NCI-H510A (cell line): ENCODE data around the gene PDGFRA.
A peak's percentile ranks its signal among the peaks of the same experiment; 100 is the strongest.
"Not testable (repeated sequence)": the region's sequence is repeated elsewhere in the genome, so short reads cannot be mapped to it uniquely, and the experiment has no call there.

Experiments
- DNase-seq: peaks from one replicate; lab custom pipeline; 2025; lab: John Stamatoyannopoulos, UW

Gene PDGFRA

GRCh38 chr4:54227256-54228055, 1.6 kb upstream of the PDGFRA start:
- no peak for DNase-seq

GRCh38 chr4:54228056-54228527, 1.0 kb upstream of the PDGFRA start:
- DNase-seq, result no peak

DNA sequence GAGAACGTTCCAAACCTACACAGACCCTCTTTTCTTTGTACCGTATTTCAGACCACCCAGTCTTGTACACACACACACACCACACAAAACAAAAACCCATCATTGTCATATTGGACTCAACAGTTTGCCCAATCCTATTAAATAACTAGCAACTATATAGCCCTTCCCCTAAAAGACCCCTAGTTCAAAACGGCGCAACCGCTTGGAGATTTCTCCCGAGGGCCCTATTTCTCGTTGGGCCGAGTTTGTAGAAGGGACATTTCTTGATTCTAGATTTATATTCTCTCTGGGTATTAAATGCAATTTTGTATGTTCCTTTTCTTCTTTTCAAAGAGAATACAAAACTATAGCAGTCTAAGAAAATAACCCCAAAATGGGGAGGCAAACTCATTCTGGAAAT, 547 bp upstream of the PDGFRA start:
- no peak for DNase-seq

DNA sequence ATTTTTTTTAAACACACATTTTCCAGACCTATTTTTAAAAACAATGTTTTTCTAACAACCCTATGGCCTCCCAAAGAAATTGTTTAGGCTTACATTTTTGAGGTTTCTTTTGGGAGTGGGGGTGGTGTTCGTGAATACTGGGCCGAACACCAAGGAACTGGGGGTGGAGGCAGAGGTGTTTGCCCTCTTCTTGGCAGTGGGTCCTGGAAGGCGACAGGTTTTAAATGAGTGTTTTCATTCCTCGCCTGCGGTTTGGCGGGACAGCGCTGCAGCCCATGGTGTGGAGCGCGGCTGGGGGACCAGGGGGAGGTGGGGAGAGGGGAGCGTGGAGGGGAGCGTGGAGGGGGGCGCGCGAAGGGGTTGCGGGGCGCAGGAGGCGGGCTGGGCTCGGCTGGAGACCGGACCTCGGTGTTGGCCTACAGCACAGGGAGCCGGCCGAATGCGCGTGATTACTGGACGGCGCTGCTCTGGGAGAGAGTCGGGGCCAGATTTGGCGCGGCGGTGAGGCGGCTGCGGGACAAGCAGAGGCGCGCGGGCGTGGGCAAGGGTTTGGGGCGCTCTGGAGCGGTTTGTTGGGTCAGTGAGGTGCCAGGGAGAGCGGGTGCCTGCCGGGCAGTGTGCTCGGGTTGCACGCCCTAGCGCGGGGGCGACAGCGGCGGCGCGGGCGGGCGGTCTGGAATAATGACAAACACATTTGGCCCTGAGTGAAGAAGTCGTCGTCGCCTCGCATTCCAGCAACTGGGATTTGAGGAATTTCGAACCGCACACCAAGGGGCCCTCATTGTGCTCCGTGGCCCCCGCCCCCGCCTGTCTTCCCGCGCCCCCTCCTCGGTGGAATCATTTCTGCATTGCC, 764 bp downstream of the PDGFRA start:
- no peak for DNase-seq

DNA sequence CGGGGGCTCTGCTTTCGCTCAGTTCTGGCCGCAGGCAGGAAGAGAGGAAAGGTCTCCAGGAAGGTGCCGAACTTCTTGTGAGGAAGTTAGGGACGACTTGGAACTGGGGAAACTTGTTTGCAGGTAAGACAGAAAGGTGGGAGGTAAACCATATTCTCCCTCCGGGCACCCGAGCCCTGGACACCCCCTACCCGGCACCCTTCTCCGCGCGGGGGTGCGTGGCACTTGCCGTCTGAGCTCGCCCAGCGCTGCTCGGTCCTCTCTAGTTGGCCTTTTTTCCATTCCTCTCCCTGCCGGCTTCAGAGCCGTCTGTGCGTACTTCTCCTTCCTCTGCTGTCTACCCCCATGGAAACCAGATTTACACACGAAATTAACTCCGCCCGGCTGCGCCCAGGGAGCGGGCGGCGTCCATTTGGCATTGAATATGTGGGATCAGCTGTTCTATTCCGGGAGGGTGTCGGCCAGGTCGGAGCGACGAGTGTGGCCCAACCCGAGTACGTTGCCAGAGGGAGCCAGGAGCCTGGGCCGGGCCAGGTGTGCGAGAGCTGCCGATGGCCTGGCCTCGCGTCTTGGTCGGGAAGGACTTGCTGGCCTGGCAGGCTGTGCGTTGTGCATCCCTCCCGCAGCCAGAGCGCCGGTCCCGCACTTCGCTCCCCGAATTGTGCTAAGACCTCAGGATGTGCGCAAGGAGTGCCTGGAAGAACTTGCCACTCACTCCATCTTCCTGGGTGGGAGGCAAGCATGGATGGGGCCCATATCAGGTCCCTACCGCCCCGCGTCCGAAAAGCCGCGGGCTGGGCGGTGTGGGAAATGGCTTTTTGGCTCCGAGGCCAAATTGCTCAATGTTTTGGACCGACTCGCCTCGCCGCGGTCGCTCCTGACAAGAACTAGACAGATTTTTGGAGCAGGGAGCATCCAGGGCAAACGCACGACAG, 1.7 kb downstream of the PDGFRA start:
- peak; percentile 42 for DNase-seq

- no peak for DNase-seq
Measured at GRCh38 chr4:54231419-54231767, 2.3 kb downstream of the PDGFRA start.

GRCh38 chr4:54231768-54232688, 2.9 kb downstream of the PDGFRA start:
- no peak for DNase-seq

- peak; percentile 67 for DNase-seq
Measured at GRCh38 chr4:54233277-54233696, 4.2 kb downstream of the PDGFRA start.

DNA sequence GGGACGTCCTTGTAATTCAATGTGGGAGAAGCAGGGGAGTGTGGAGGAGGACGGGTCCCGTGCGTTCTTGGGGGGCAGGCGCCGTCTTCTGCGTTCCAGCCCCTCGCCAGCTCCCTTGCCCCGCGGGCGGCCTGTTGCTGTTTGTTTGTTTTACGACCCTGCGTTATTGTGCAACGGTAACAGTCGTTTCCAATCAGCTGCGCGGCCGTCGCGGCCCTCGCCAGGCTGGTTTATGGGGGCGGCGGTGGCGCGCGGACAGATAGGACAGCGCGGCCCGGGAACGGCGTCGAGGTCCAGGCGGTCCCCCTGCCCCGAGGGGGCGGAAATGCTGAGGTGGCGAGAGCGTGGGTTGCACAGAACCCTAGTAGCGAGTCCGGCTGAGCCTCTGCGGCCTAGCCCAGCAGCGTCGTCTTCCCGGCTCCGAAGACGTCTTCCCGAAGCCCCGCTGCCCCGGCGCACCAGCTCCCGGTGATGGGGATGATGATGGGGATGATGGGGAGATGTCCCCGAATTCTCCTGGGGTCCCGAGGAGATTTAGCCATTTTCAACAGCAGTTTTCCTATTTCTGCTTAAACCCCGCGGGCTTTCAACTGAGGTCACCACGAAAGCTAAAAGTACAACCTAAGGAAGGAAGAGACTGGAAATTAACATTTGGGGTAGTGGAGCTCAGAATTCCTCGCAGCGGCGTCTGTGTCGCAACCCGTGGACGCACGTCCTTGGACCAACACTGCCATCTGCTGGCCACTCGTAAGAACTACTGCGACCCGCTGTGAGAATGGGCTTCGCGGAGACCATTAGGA, 4.8 kb downstream of the PDGFRA start:
- peak; percentile 45 for DNase-seq

DNA sequence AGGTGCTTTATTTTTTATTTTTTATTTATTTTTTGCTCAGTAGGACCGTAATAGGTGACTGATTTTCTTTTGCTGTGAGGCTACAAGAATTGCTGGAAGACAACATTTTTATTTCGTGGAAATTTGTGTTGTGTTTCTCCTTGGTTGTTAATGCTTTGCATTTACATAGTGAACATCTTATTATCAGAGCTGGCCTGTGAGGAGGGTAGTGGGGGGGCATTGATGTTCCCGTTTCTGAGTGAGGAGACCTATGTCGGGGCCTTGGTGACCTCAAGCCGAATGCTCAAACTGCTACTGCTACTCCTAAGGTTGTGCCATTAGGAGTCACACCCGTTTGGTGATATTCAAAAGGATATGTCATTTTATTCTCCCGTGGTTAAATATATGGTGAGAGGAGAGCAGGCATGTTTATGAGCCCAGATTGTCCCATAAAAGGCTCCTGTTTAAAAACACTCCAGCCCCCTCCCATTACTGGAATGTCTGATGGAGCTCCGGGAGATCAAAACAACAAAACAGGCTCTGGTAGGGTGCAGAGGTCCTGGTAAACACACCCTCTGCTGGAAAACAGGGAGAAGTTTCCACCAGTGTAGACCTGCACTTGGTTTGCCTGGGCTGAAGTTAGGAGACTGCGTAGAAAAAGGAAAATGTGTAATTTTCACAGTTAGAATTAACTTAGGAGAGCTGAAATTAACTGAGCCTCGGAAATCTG, 5.6 kb downstream of the PDGFRA start:
- DNase-seq, result no peak

GRCh38 chr4:54236316-54236715, 7.2 kb downstream of the PDGFRA start:
- not testable (repeated sequence) for DNase-seq

DNA sequence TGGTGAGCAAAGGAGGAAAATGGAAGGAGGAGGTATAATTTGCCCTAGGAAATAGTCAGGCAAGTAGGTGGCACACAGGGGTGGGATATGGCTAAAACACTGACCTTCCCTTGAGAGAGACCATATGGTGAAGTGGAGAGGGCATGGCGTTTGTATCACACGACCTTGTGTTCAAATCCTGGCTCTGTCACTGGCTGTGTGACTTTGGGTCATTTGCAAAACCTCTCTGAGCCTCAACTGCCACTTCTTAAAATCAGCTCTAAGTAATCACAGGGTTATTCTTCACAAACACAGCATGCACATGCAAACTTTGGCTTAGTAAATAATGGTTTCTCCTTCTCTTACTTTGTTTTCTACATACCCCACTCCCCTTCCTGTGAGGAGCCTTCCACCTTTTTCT, 8.7 kb downstream of the PDGFRA start:
- no peak for DNase-seq

- DNase-seq, result no peak
Measured at GRCh38 chr4:54238389-54238788, 9.3 kb downstream of the PDGFRA start.

- not testable (repeated sequence) for DNase-seq
Measured at GRCh38 chr4:54241268-54241823, 12.3 kb downstream of the PDGFRA start.

- DNase-seq, result not testable (repeated sequence)
Measured at GRCh38 chr4:54243541-54243940, 14.4 kb downstream of the PDGFRA start.

DNA sequence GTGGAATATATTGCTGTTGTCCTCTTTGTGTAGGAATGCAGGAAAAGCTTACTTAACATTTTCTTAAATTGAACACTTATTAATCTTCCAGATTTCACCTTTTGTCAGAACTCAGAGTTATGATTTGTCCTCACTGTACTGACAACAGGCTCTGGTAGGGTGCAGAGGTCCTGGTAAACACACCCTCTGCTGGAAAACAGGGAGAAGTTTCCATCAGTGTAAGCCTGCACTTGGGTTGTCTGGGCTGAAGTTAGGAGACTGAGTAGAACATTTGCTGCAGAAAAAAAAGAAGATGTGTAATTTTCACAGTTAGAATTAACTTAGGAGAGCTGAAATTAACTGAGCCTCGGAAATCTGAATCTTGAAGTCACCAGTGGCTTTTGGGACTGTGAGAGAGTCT, 23.2 kb downstream of the PDGFRA start:
- not testable (repeated sequence) for DNase-seq

GRCh38 chr4:54254116-54254914, 25.2 kb downstream of the PDGFRA start:
- DNase-seq, result no peak

DNA sequence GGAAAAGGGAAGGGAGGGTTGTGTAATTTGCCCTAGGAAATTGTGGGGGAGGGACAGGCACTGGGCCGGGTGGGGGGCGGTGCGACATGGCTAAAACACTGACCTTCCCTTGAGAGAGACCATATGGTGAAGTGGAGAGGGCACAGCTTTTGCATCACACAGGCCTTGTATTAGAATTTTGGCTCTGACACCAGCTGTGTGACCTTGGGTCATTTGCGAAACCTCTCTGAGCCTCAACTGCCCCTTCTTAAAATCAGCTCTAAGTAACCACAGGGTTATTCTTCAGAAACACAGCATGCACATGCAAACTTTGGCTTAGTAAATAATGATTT, 25.8 kb downstream of the PDGFRA start:
- no peak for DNase-seq
